Measurements from ENCODE around the gene SNX30.

The SNX30 gene

DNA sequence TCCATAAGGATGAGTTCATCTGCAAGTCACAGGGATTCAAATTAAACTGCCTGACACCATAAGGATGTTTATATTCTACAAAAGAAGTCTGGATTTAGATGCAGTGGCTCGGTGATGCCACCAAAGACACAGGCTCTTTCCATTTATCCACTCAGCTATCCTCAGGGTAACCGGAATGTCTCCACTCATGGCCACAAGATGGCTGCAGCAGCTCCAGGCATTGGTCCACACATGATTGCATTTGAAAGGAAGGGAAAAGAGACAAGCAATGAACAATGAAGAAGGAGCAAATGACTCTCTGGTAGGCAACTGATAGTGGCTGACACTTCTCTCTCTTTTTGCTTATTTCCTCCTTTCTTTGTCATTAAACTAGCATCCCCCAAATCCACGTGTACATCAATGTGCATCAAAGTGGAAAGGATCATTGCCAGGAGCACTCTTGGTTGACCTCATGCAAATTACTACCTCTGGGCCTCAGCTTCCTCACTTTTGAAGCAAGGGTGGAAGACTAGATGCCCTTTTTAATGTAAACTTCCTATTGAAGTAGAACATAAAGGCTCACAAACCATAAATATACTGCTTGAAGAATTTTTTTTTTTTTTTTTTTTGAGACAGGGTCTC, 7.2 kb upstream of the SNX30 start (continued):
- TF ChIP-seq ZNF692 (tag by site-specific recombination; IDR thresholded peaks at IDR 0.05) (no peak), ZNF626 (tag by site-specific recombination; IDR thresholded peaks at IDR 0.05) (no peak), INSM2 (tag by site-specific recombination; IDR thresholded peaks at IDR 0.05) (no peak), ZNF510 (tag by site-specific recombination; IDR thresholded peaks at IDR 0.05; ENCODE audit: insufficient replicate concordance) (no peak)

- no peak overlapping the region for H3K27ac ChIP-seq (ENCODE audit: extremely low read depth, low read depth, low read length)
- no peaks in the 10 kb centered on the region for H3K36me3 ChIP-seq (ENCODE audit: control insufficient read depth in 2 of 2, insufficient read depth in 1 of 2, low read length in 2 of 2)
- POLR2A ChIA-PET: no interaction called here
- TF ChIP-seq ZNF248 (tag by site-specific recombination; IDR thresholded peaks at IDR 0.05) (no peak), ATF2 (tag by site-specific recombination; IDR thresholded peaks at IDR 0.05; ENCODE audit: low read depth) (no peak), ZNF19 (tag by site-specific recombination; IDR thresholded peaks at IDR 0.05; ENCODE audit: low read depth) (no peak), MZF1 (tag by site-specific recombination; IDR thresholded peaks at IDR 0.05; ENCODE audit: borderline replicate concordance) (no peak), ZFP37 (tag by site-specific recombination; IDR thresholded peaks at IDR 0.05) (no peak), ZNF544 (tag by site-specific recombination; IDR thresholded peaks at IDR 0.05) (no peak), ZNF529 (tag by site-specific recombination; IDR thresholded peaks at IDR 0.05; ENCODE audit: insufficient replicate concordance) (no peak)
- TF ChIP-seq, protein P1, sequence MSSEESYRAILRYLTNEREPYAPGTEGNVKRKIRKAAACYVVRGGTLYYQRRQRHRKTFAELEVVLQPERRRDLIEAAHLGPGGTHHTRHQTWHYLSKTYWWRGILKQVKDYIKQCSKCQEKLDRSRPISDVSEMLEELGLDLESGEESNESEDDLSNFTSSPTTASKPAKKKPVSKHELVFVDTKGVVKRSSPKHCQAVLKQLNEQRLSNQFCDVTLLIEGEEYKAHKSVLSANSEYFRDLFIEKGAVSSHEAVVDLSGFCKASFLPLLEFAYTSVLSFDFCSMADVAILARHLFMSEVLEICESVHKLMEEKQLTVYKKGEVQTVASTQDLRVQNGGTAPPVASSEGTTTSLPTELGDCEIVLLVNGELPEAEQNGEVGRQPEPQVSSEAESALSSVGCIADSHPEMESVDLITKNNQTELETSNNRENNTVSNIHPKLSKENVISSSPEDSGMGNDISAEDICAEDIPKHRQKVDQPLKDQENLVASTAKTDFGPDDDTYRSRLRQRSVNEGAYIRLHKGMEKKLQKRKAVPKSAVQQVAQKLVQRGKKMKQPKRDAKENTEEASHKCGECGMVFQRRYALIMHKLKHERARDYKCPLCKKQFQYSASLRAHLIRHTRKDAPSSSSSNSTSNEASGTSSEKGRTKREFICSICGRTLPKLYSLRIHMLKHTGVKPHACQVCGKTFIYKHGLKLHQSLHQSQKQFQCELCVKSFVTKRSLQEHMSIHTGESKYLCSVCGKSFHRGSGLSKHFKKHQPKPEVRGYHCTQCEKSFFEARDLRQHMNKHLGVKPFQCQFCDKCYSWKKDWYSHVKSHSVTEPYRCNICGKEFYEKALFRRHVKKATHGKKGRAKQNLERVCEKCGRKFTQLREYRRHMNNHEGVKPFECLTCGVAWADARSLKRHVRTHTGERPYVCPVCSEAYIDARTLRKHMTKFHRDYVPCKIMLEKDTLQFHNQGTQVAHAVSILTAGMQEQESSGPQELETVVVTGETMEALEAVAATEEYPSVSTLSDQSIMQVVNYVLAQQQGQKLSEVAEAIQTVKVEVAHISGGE (tag by site-specific recombination; conservative IDR thresholded peaks at IDR 0.05; ENCODE audit: low read depth): no peak
- TF ChIP-seq, protein P2, sequence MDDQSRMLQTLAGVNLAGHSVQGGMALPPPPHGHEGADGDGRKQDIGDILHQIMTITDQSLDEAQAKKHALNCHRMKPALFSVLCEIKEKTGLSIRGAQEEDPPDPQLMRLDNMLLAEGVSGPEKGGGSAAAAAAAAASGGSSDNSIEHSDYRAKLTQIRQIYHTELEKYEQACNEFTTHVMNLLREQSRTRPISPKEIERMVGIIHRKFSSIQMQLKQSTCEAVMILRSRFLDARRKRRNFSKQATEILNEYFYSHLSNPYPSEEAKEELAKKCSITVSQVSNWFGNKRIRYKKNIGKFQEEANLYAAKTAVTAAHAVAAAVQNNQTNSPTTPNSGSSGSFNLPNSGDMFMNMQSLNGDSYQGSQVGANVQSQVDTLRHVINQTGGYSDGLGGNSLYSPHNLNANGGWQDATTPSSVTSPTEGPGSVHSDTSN (CRISPR knock-in tag; IDR thresholded peaks at IDR 0.05): no peak
- CTCF ChIA-PET: no interaction called here
- H3K9me3 ChIP-seq (ENCODE audit: control insufficient read depth, insufficient read depth, low read depth, low read length): no peaks in the 10 kb centered on the region
- H3K4me3 ChIP-seq (ENCODE audit: low read depth, low read length): no peak overlapping the region
- no peaks in the 10 kb centered on the region for H3K4me1 ChIP-seq (ENCODE audit: control insufficient read depth, insufficient read depth, low read length)
Measured at GRCh38 chr9:112744177-112744576, 6.4 kb upstream of the SNX30 start.

Data from HEK293 (cell line).